Astrocyte of the spinal cord (primary cell): ENCODE results near the gene SREBF2.

Experiments
- DNase-seq: peaks from one replicate; pipeline ENCODE4 v3.0.0; 2011; ENCODE audit warnings: low read depth, low spot score
- H3K4me3 ChIP-seq: 2 replicates; pipeline ENCODE4 v1.5.1; 2011; ENCODE audit warnings: low read depth, mild to moderate bottlenecking, low read length, moderate library complexity
- in situ Hi-C: cut with HindIII; loops from 2 replicates; pipeline ENCODE4 v1.10.0; 2017; ENCODE audit warnings: low sequenced_read_pairs
- TF ChIP-seq, protein P1 (sequence below): IDR thresholded peaks from 2 replicates; pipeline ENCODE4 v1.5.1; 2012; ENCODE audit warnings: low read depth, mild to moderate bottlenecking, low read length, inconsistent platforms

The SREBF2 gene

DNA sequence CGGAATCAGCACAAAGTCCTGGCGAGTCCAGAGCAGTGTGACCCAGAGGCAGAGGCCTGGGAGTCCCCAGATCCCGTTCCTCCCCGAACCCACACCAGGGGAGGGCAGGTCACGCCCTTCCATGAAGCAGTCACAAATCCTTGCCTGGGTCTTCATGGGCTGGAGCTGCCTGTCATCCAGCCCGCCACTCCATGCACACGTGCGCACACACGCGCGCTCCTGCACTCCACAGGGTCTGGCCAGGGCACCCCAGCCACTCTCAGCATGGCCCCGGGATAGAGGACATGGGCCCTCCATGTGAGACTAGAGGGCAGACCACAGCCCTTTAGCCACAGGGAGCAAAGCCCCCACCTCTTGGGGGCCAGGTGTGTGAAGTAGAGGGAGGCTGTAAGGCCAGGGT lies 99.4 kb downstream of the SREBF2 start:
- TF ChIP-seq, protein P1, sequence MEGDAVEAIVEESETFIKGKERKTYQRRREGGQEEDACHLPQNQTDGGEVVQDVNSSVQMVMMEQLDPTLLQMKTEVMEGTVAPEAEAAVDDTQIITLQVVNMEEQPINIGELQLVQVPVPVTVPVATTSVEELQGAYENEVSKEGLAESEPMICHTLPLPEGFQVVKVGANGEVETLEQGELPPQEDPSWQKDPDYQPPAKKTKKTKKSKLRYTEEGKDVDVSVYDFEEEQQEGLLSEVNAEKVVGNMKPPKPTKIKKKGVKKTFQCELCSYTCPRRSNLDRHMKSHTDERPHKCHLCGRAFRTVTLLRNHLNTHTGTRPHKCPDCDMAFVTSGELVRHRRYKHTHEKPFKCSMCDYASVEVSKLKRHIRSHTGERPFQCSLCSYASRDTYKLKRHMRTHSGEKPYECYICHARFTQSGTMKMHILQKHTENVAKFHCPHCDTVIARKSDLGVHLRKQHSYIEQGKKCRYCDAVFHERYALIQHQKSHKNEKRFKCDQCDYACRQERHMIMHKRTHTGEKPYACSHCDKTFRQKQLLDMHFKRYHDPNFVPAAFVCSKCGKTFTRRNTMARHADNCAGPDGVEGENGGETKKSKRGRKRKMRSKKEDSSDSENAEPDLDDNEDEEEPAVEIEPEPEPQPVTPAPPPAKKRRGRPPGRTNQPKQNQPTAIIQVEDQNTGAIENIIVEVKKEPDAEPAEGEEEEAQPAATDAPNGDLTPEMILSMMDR = no peak
- in situ Hi-C loops = no loop called here
- no peak overlapping the region for H3K4me3 ChIP-seq
- no peak for DNase-seq

DNA sequence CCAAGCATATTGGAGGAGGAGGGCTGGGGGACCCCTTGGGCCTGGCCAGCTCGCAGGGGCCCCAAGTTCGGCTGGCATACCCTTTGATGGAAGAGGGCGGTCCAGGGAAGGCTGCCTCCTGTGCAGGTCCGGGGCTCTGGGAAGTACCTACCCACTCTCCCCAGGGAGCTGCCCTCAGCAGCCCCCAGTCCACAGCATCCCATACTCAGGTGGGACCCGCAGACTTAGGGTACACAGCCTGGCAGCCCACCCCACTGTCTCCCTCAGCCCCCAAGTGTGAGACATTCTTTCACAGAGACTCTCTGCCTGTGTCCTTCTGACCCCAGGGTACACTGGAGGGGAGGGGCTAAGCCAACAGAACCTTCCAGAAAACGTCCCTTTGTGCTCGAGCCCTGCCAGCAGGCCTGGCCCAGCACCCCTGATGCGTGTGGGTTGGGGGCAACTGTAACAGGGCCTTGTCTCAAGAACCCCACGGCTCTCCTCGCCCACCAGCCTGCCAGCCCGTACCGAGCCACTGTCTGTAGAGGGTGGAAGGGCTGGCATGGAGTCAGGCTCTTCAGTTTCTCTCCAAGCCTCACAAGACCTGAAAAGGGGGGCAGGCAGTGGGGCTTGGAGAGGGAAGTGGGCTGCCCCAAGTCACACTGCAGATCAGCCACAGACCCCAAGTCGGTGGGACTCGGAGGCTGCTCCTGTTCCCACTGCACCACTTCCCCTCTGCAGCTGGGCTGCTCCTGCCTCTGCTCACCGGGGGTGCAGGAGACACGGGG lies 100.7 kb downstream of the SREBF2 start:
- H3K4me3 ChIP-seq = no peak overlapping the region
- no peak for DNase-seq
- in situ Hi-C loops = no loop called here
- TF ChIP-seq, protein P1 = no peak

DNA sequence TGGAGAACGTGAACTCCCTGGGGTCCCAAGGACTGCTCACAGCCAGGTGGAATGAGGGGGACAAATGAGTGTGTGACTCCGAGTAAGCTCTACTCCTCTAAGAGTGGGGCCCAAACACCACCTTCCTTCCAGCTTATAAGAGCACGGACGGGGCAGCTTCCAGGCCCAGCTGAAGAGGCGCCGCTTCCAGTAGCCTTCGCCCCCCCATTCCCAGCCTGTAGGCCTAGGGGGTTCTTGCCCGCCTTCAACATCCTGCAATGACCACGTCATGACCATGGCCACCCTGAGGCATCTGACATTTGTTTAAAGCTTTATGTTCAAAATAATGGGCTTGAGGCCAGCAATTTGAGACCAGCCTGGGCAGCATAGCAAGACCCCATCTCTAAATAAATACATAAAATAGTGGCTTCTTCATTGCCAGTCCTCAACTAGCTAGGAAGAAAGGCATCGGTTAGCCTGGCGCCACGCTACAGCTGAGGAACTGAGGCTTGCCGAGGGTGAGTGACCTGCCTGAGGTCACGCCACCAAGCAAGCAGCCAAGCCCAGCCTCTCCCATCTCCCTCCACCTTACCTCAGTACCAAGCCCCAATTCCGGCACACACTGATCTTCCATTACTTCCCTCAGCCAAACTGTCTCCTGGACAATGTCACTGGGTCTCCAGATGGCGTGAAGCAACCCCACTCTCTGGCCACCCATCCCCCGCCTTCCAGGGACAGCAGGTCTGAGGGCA lies 101.5 kb downstream of the SREBF2 start:
- in situ Hi-C loops = no loop called here
- no peak overlapping the region for H3K4me3 ChIP-seq
- TF ChIP-seq, protein P1 = no peak

DNA sequence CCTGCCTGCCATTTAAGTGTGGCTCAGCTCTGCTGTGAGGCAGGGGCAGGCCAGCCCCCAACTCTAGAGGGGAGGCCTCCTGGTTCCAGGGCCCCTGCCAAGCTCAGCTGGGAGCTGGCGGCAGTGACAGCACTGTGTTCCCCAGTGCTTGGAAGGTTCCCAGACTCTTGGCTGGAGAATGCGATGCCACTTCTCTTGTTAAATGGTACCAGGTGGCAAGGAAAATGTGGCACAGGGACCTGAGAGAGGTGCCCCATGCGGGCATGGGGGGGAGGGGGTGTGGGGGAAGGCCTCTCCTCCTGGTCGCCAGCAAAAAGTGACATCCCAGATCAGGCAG lies 102.1 kb downstream of the SREBF2 start:
- TF ChIP-seq, protein P1 = no peak
- no peak for DNase-seq
- in situ Hi-C loops = no loop called here
- H3K4me3 ChIP-seq = no peak overlapping the region

More for the DNA sequence above, 101.5 kb downstream of the SREBF2 start:
- DNase-seq = no peak

DNA sequence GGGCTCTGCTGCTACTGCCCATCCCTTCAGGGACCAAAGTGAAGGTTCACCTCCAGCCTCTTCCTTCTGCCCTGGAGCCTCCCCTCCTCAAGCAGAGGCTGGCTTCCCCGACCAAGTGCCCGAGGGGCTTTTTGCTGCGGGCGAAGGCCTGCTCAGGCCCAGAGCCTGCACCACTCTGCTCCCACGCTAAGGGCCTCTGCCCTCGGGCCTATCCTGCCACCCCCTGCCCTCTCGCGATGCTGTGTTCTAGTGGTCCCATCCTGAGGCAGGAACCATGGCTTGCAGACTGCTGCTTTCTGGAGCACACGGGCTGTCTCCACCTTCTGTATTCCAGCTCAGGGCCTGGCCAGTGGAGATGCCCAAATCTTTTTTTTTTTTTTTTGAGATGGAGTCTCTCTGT lies 102.6 kb downstream of the SREBF2 start:
- in situ Hi-C loops = no loop called here

DNA sequence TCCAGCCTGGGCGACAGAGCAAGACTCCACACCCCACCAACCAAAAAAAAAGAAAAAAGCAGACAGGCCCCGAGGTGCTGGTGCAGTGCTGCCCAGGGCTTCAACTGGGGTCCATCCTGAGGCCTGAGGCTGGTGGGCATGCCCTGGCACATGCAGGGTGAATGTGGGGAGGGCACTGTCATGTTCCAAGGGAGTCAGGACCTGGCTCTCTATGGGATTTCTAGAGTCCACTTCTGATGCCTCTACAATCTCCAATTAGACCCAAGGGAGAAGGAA lies 103.9 kb downstream of the SREBF2 start:
- no peak overlapping the region for H3K4me3 ChIP-seq
- TF ChIP-seq, protein P1 = no peak
- no peak for DNase-seq
- in situ Hi-C loops = no loop called here

More for the DNA sequence above, 102.6 kb downstream of the SREBF2 start:
- no peak overlapping the region for H3K4me3 ChIP-seq
- no peak for DNase-seq
- TF ChIP-seq, protein P1 = no peak
